Sigmoid colon (tissue), 3 donors: Measurements from ENCODE around the gene LUC7L.

Experiments used
- POLR2A ChIP-seq, 2 donors: fragments of 450-650 bp; IDR thresholded peaks; one replicate each; pipeline ENCODE4 v1.6.1; 2016; ENCODE audit warnings: antibody characterized with exemption in 2 of 2, mild to moderate bottlenecking in 2 of 2, moderate library complexity in 2 of 2
- TF ChIP-seq, protein P1 (sequence below), 4 experiments: fragments of 450-650 bp in 3 of 4; fragments of 200-600 bp in 1 of 4; IDR thresholded peaks; one replicate each; pipeline ENCODE4 v1.5.1; 2016 to 2019; ENCODE audit warnings: antibody characterized with exemption in 4 of 4, mild to moderate bottlenecking in 3 of 4, moderate library complexity in 2 of 4

GRCh38 chr16:175011-175949, 54.0 kb downstream of the LUC7L start:
- TF ChIP-seq POLR2A (IDR thresholded peaks at IDR 0.05), result no peak
- TF ChIP-seq, protein P1, sequence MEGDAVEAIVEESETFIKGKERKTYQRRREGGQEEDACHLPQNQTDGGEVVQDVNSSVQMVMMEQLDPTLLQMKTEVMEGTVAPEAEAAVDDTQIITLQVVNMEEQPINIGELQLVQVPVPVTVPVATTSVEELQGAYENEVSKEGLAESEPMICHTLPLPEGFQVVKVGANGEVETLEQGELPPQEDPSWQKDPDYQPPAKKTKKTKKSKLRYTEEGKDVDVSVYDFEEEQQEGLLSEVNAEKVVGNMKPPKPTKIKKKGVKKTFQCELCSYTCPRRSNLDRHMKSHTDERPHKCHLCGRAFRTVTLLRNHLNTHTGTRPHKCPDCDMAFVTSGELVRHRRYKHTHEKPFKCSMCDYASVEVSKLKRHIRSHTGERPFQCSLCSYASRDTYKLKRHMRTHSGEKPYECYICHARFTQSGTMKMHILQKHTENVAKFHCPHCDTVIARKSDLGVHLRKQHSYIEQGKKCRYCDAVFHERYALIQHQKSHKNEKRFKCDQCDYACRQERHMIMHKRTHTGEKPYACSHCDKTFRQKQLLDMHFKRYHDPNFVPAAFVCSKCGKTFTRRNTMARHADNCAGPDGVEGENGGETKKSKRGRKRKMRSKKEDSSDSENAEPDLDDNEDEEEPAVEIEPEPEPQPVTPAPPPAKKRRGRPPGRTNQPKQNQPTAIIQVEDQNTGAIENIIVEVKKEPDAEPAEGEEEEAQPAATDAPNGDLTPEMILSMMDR (IDR thresholded peaks at IDR 0.05), result no peak
